DMS153 treated with DMSO at 0.1 percent for 48 hours (cell line): ENCODE data around the gene CDC42BPB.

ENCODE experiments used
- DNase-seq: peaks from one replicate; lab custom pipeline; 2025; ENCODE audit not compliant: unreplicated experiment; lab: John Stamatoyannopoulos, UW

The CDC42BPB gene

DNA sequence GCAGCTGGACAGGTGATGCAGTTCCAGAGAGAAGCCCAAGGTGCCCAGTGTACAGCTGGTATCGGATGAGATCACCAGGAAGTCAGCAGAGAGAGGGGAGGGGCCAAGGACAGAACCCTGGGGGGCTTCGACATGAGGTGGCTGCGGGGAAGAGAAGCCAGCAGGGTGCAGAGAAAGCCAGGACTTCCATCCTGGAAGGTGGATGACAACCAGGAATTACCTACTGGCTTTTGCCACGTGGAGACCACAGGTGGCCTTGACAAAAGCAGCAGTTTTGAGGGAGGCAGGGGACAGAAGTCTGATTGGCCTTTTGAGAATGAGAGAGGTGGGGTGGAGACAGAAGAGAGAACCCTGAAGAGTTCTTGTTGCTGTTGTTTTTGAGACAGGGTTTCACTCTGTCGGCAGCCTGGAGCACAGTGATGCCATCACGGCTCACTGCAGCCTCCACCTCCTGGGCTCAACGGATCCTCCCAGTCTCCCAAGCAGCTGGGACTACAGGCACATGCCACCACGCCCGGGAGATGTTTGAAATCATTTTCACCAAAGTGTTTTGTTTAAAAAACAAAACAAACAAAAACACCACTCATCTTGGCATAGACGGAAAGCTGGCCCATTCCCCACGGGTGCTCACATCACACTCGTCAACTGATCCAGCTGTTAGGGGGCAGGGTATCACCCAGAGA is 35.2 kb downstream of the CDC42BPB start:
- no peak for DNase-seq

DNA sequence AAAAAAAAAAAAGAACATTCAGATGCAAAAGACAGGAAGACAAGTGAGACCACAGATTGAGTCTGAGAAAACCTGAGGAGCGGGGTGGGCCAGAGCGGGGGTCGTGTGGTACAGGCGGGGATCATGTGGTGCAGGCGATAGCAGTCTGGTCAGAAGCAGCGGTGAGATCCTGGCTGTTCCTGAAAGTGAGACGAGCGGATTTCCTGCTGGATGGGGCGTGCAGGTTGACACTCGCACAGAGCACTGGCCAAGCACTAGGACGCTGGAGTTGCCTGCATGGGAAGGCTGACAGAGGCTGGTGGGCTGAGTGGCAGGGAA is 35.7 kb downstream of the CDC42BPB start:
- DNase-seq, result no peak

DNA sequence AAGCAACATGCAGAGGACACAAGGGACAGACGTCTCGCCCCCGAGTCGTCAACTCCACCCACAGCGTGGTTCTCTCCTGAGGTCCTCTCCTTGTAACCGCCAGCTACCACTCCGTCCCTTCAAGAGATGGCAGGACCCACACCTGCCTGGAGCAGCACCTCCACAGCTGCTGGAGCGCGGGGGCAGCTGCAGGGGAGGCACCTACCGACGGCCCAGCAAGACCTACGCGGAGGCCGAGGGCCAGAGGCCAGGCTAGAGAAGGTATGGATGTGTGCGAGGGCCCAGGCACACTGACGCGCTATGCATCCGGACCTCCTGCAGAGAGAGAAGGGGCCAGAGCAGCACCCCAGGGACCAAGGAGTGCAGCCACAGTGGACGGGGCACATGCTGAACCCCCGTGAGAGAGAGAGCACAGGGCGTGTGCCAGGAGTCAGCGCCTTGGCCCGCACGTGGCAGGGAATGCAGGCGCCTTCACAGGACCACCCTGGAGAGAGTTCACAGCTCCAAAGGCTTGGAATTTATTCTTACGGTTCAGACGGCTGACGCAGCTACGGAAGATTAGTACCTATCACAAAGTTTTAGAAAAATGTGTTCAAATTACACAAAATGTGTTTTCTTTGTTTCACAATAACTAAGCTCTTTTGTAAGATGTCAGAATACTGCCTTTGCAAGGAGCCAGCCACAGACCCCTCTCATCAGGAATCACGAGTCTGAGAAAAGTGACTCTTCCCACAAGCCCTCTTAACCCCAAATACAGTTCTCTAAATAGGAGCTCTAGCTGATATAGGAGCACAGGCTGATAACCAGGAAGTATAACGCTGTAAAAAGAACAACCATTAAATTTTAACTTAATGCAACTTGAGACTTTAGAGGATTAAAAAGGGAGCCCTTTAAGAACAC is 36.8 kb downstream of the CDC42BPB start:
- no peak for DNase-seq

DNA sequence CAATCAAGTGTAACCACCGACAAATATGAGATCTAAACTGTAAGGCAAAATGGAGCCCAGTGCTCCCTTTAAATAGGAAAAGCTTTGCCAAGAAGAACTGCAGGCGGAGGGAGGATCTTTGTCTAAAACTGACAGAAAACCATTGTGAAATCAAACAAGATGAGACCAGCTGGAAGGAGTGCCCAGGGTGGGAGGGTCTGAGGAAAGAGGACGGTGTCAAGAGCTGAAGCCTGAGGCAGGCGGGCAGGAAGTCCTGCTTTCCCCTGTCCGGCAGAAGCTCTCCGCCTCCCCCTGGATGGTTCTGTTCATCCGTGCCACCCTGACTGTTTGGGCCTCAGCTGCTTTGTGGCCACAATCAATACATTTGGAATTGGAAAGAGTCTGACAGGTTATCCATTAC is 37.5 kb downstream of the CDC42BPB start:
- DNase-seq, result no peak

DNA sequence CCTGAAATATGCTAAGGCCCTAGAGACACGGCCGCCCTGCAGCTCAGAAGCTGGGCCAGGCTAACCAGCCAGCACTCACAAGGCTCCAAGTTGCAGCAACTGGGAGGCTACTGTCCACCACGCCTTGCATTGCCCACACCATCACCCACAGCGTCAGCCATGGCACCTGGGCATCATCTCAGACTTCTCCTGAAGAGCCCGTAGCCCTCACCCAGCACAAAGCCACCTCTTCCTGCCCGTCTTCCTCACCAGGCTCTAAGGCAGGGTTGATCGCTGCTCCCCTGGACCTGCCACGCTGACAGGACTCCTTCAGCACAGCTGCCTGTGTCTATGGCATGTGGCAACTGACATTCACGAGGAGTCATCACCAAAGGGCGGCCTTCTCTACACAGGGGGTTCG is 38.1 kb downstream of the CDC42BPB start:
- no peak for DNase-seq

DNA sequence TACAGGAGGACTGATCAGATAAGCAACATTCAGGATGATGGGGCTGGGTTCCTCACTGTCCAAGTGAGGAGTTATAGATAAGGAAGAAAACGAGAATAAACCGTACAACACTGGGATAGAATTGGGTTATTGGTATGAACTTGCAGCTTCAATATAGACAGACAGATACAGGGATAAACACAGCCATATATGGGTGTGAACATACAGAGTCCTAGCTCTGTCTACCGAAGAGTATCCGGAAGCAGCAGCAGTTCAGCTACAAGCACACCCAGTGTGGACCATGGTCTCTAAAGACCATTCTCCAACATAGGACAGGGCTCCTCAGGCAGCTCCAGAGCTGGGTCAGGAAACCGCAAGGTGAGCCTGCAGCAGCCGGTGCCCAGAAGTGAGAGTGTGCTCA is 40.8 kb downstream of the CDC42BPB start:
- no peak for DNase-seq

DNA sequence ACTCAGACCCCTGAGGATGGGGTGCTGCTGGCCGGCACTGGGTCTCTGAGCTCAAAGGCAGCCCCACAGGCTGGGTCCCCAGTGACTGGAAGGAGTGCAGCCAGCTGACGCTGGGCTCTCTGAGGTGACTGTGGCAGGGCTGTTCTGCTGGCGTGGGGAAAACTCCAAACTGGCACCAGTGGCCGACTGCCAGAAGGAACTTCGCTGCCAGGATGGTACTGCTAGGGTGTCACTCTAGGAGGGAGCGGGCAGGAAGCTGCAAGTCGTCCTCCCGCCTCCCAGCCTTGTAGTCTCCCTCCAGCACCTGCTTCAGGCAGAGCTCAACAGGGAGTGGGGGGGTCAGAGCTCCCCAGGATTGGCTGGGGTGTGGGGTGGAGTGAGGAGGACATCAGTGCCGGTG is 41.3 kb downstream of the CDC42BPB start:
- DNase-seq, result no peak

DNA sequence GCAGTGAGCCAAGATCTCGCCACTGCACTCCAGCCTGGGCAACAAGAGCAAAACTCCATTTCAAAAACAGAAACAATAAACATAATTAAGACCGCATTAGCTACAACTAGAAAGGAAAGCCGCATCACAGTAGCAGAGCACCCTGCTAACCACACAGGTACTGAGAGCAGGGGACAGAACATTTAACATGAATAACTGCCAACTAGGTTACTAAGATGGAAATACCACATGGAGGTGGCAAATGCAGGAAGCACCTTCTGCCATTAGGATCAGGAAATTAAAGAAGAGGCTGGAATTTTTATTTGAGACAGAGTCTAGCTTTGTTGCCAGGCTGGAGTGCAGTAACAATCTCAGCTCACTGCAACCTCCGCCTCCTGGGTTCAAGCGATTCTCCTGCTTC is 41.9 kb downstream of the CDC42BPB start:
- DNase-seq, result no peak

DNA sequence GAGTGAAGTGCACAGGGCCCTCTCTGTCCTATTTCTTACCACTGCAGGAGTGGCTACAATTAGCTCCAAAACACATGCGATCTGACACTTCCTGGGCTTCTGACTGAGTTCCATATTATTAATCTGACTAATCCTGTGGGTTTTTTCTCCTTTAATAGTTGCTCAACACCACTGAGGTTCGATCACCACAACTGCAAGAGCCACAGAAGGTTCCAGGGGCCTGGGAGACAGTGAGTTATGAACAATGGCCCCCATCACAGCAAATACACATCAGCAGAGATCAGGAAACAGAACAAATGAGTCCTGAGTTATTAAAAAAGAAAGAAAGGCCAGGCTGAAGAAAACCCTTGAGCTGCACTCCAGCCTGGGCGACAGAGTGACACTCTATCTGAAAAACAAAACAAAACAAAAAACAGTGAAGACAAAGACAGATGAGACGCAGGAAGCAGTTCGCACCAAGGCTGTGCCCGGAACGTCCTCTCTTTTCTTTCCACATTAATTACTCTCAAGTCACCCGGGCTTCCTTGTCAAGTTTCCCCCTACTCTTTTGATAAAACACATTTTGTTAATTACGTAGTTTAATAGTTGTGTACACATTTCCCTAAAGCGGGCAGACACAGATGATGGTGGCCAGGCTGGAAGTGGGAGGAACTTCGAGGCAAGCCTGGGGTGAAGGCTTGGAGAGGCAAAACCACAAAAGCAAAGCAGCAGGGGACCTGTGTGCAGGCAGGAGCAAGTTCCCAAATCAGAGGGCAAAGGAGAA is 42.7 kb downstream of the CDC42BPB start:
- DNase-seq, result peak; percentile 1

DNA sequence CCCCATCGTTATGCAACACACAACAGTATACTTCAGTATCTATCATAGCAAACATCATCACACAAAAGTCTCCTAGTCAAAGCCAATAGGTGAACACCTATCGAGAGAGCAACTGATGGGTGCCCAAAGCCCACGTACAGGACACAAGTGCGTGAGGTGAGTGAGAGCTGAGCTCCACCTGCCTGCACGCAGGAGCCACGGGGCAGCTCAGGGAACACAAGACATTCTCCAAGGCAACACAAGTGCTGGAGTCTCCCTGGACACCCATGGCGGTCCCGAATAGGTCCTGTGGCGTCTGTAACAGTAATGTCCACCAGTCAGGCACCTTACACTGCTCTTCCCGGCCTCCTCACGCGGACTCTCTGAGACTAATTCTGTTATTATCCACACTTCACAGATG is 44.3 kb downstream of the CDC42BPB start:
- no peak for DNase-seq

DNA sequence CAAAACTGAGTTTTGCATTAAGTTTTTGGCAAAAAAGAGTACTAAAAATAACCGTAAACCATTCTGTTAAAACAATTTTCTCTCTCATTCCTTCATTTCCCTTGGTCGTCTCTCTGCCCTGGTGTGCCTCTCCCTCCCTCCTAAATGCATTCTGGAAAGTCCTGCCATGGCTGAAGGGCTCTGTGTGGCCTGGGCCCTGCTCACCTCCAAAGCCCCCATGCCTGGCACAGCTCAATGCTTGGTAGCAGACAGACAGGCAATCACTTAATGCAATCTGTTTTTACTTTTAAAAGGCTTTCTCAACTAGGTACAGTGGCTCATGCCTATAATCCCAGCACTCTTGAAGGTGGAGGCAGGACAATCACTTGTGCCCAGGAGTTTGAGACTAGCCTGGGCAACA is 47.8 kb downstream of the CDC42BPB start:
- no peak for DNase-seq

DNA sequence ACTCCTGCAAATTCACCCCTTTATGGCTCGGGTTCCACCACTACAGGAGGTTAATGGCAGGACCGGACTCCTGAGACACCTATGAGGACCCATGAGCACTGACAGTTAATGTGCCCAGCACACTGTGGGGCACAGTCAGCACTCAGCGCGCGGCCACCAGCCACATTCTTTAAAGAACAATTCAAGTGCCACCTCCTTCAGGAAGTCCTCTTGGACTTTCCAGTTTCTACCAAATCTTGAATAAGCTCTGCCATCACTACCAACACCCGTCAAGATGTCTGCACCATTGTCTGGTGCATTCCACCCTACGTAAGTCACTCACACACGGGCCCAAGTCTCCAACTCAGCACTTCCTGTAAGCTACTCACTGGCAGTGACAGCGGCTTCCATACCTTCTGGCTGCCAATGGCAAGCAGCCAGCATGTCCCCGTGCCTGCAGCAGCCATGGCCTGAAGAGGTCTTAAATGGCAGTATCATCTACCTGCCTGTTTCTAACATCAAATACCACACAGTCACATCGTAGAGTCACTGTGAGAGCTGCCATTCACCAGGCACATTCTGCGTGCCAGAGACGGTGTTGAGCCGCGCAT is 48.5 kb downstream of the CDC42BPB start:
- DNase-seq, result no peak

DNA sequence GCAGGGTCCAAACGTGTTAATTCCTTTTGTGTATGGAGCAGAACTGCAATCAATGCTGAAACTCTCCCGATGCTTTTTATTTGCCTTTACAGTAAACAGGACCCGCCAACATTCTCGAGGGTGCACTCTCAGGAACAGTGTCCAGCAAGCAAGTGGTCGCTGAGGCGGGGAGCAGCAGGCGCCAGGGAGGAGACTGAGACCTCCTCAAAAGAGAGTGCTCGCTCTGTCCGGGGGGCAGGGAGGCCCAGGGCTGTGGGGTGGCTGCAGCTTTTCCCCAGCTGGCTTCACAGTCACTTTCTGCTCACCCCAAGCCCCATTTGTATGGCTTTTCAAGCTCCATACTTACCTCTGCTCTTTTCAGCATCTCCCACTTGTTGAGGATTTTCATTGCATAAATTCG is 49.2 kb downstream of the CDC42BPB start:
- no peak for DNase-seq

DNA sequence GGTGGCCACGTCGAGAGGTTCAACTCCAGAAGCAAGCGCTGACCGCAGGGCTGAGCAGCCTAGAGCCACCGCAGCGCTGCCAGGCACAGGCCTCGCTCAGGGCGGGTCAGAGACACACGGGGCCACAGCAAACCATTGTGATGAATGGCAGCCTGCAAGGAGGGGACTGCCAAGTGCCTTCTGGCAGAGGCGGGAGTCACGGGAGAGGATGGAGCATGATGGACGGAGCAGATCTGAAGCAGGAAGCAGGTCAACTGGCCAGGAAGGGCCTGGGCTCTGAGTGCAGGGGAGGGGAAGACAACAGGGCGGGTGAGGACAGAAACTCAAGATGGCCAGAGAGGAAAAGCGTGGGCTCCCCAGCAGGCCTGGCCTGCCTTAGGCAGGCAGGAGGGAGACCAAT is 49.8 kb downstream of the CDC42BPB start:
- DNase-seq, result no peak

DNA sequence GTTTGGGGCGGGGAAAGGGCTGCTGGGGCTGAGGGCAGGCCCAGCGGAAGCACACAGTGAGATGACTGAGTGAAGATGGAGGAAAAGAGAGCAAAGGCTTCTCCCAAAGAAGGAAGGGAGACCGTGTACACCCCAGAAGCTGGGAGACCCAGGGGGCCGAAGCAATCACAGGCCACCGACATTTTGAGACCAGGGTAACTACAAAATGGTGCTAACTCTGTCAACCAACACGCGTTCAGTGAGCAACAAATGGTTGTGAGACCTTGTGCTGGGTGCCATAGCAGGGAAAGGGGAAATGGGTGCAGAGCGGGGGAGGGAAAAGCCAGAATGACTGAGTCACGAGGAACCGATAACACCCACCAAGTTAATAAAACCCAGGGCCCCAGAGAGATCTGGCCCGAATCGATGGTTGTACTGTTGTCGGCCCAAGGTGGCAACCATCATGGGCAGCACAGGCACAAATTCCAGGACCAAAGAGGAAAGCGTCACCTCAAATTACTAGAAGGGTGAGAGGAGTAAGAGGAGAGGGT is 50.3 kb downstream of the CDC42BPB start:
- no peak for DNase-seq

DNA sequence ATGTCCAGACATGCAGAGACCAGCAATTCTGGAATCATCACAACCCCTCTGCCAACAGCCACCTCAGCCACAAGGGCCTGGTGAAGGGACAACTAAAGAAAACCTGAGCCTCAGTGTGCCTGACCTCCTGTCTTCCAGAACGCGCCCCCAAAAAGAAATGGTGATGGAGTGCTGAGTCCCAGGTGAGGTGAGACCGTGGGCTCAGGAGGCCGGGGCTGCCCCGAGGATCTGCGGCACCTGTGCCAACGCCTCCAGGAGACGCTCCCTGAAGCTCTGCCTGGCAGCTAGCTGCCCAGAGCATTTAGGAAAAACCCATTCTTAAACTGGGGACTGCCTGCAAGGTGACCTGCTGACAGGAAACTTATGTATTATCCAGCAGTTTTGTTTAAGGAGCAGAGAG is 51.2 kb downstream of the CDC42BPB start:
- no peak for DNase-seq

DNA sequence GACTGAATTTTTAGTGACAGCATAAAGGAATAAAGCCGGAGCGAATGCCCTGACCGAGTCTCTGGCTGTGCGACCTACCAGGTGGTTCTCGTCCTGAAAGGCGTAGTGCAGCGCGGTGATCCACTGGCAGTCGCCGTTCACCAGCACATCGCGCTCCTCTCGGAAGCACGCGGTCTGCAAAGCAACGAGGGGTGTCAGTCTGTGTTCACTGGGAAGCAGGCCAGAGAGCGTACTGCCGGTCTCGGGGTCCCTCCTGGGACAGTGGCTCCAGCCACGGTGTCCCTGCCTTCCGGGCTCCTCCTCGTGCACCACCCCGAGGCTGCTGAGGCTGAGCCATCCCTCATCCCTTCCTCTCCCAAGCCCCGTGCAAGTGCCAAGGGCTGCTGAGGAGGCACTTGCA is 53.5 kb downstream of the CDC42BPB start:
- no peak for DNase-seq

DNA sequence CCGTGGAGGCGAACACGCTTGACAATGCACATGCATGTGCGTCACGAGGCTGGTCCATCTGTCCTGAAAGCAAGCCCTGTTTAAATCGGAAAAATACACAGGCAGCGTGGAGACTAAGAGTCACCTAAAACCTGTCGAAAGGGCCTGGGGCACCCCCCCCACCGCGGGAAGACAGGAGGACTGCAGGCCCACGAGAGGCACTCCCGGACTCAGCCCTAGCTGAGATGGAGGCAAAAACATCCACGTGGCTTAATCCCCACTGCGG is 54.1 kb downstream of the CDC42BPB start:
- no peak for DNase-seq

DNA sequence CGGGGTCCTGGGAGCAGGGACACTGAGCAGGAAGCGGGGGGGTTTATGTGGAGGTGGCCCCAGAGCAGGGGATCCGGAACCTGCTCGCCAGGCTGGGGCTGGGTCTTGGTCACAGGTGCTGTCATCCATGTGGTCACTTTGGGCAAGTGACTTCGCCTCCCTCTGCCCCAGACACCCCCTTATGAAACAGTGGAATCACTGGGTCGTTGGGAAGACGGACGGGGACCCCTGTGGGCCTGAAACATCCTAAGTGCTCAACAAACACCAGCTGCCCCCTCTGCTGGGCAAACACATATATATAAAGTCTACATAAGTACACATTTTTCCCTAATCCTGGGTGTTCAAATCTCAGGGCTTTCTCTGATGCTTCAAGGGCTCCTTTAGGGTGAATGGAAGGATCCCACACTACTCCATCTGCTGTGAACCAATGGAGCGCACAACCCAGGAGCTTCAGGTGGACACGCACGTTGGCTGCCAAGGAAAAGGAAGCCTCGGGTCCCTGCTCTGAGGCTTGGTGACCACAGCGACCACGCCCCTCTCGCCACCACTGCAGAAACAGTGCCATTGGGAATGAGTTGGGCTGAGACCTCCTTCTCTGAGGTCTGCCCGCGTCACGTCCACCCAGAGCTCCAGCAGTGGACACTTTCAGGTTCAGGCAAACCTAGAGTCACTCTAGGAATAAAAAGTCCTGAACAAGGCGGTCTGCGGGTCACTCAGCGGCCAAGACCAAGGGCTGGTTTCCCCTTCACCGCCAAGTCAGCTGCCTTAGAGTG is 54.6 kb downstream of the CDC42BPB start:
- DNase-seq, result no peak

DNA sequence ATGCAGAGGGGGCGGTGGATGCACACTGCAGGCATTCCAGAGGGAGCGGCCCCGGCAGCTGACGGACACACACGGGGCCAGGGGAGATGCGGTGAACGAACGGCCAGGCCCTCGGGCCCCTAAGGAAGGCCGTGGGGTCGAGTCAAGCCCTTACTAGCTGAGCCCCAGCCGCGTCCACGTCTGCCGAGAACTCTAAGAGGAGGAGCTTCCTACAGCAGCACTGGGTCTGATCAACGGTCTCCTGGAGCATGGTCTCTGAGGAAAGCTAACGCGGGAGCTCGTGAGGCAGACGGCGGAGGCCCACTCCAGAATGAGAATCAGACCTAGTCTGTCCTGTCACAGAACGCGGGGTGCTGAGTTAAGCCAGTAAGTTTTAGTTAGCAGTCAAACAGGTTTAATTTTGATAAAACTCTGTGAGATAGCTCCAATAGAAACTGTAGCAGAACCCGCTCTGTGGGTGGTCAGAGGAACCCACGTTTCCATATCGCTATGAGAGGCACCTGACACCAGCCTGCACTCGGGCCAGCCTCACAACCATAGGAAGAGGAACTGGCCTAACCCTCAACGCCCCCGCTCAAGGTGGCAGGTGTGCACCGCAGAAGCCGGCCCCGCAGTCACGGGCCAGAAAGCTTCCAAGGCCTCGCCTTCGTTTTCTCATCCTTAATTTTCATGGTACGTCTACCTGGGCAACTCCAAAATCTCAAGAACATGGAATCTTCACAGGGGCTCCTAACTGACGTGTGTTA is 55.5 kb downstream of the CDC42BPB start:
- no peak for DNase-seq
